Esophagus squamous epithelium (tissue), 4 donors: ENCODE results near the gene ATP8A2.

Source experiments
- CTCF ChIP-seq, 6 experiments: fragments of 450-650 bp in 4 of 6; fragments of 200-600 bp in 2 of 6; sonication (generic) in 2 of 6; IDR thresholded peaks; one replicate each; pipeline ENCODE4 v1.5.1; 2016 to 2019; ENCODE audit warnings: antibody characterized with exemption in 6 of 6, mild to moderate bottlenecking in 4 of 6, moderate library complexity in 4 of 6
- POLR2A ChIP-seq, 4 donors: fragments of 450-650 bp; IDR thresholded peaks; one replicate each; pipeline ENCODE4 v1.6.1; 2017; ENCODE audit warnings: antibody characterized with exemption in 4 of 4, mild to moderate bottlenecking in 4 of 4, moderate library complexity in 3 of 4

- TF ChIP-seq CTCF (IDR thresholded peaks at IDR 0.05) (no peak), POLR2A (IDR thresholded peaks at IDR 0.05) (no peak)
Measured at GRCh38 chr13:25977216-25977615, 605.4 kb downstream of the ATP8A2 start.
